MCF 10A (cell line): Measurements from ENCODE around the gene CCNQ. TPM values are rescaled to one million over a fixed set of nuclear protein-coding genes. Genes with fewer than 3 reads are reported as not detected.

ENCODE experiments used
- BruUV-seq: library from RNA; stranded (reverse); fragments of 400-500 nt; replicated peaks from 2 replicates; lab custom pipeline; 2021; lab: Mats Ljungman, UMichigan
- CTCF ChIA-PET: fragments of 300-600 bp; sonication (Branson Sonifier 250); formaldehyde crosslinking; extraction: SDS; loops from one replicate; lab custom pipeline; 2021; ENCODE audit warnings: antibody characterized with exemption, inconsistent platforms; lab: Yijun Ruan, JAX
- POLR2A ChIA-PET: fragments of 300-600, 350-650 bp; sonication (Branson Sonifier 250); formaldehyde crosslinking; extraction: SDS; loops from one replicate; lab custom pipeline; 2020; ENCODE audit warnings: antibody characterized with exemption, inconsistent platforms; lab: Yijun Ruan, JAX
- DNase-seq: peaks from one replicate; pipeline ENCODE4 v3.0.0-alpha.2; 2018; ENCODE audit not compliant: unreplicated experiment
- H3K27ac Mint-ChIP-seq: one replicate; pipeline ENCODE4 v1.8.0; 2022; ENCODE audit warnings: mild to moderate bottlenecking, low read depth, mixed read lengths; ENCODE audit not compliant: unreplicated experiment
- H3K27me3 Mint-ChIP-seq: one replicate; pipeline ENCODE4 v1.8.0; 2022; ENCODE audit warnings: mixed read lengths; ENCODE audit not compliant: insufficient read depth, unreplicated experiment
- H3K36me3 Mint-ChIP-seq: one replicate; pipeline ENCODE4 v1.8.0; 2022; ENCODE audit warnings: mild to moderate bottlenecking, moderate library complexity, mixed read lengths; ENCODE audit not compliant: insufficient read depth, unreplicated experiment
- H3K4me1 Mint-ChIP-seq: one replicate; pipeline ENCODE4 v1.8.0; 2022; ENCODE audit warnings: mixed read lengths; ENCODE audit not compliant: insufficient read depth, unreplicated experiment
- H3K4me3 Mint-ChIP-seq: one replicate; pipeline ENCODE4 v1.8.0; 2022; ENCODE audit warnings: mild to moderate bottlenecking, moderate library complexity, mixed read lengths; ENCODE audit not compliant: unreplicated experiment
- H3K9me3 Mint-ChIP-seq: one replicate; pipeline ENCODE4 v1.8.0; 2022; ENCODE audit warnings: mixed read lengths; ENCODE audit not compliant: unreplicated experiment
- intact Hi-C: fragments of 100-400 bp; cut with micrococcal nuclease; formaldehyde crosslinking; loops from 2 replicates; pipeline ENCODE4 v1.14.1; 2022
- total RNA-seq: library from RNA; stranded (reverse); gene quantifications from 2 replicates; pipeline ENCODE4 v1.2.3, GENCODE V29; 2022
- TF ChIP-seq, protein P1 (sequence below): fragments of 200-600 bp; IDR thresholded peaks from one replicate; pipeline ENCODE4 v1.8.0; 2022; ENCODE audit warnings: antibody characterized with exemption, mild to moderate bottlenecking; ENCODE audit not compliant: unreplicated experiment

CCNQ gene
- total RNA-seq, 1 experiment from 2014 or later = 21.7 TPM

GRCh38 chrX:153603131-153603656, 4.3 kb upstream of the CCNQ start:
- BruUV-seq = no TSS peak
- Mint-ChIP-seq H3K4me1 (no peaks in the 10 kb centered on the region), H3K9me3 (no peaks in the 10 kb centered on the region), H3K27ac (no peak overlapping the region), H3K4me3 (no peak overlapping the region), H3K27me3 (no peaks in the 10 kb centered on the region), H3K36me3 (no peaks in the 10 kb centered on the region)
- intact Hi-C loops = no loop called here
- POLR2A ChIA-PET = interaction anchor here (0.7 kb wide), 1 partner anchor 136 kb away, joined by 3 read pairs; no protein-coding TSS in a partner anchor
- no peak for DNase-seq
- CTCF ChIA-PET = interaction anchor here (0.8 to 2.2 kb wide), 2 partner anchors 9 to 65 kb away, joined by 4 to 14 read pairs; no protein-coding TSS in a partner anchor
- TF ChIP-seq, protein P1, sequence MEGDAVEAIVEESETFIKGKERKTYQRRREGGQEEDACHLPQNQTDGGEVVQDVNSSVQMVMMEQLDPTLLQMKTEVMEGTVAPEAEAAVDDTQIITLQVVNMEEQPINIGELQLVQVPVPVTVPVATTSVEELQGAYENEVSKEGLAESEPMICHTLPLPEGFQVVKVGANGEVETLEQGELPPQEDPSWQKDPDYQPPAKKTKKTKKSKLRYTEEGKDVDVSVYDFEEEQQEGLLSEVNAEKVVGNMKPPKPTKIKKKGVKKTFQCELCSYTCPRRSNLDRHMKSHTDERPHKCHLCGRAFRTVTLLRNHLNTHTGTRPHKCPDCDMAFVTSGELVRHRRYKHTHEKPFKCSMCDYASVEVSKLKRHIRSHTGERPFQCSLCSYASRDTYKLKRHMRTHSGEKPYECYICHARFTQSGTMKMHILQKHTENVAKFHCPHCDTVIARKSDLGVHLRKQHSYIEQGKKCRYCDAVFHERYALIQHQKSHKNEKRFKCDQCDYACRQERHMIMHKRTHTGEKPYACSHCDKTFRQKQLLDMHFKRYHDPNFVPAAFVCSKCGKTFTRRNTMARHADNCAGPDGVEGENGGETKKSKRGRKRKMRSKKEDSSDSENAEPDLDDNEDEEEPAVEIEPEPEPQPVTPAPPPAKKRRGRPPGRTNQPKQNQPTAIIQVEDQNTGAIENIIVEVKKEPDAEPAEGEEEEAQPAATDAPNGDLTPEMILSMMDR = no peak

DNA sequence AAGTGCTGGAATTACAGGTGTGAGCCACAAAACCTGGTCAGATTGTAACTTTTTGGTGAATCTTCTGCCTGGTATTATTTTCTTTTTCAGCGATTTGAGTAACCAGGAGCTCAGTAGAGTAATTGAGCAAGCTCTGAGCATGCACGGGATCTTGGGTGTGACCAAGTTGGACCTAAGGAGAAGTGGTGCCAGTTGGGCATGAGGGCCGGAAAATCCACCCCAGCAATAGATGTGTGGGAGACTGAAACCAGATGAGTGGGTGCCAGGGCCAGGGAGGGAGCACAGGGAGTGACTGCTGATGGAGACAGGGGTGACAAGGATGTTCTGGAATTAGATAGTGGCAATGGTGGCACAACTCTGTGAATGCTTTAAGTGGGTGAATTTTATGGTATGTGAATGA, 3.7 kb upstream of the CCNQ start:
- TF ChIP-seq, protein P1 = no peak
- Mint-ChIP-seq H3K4me3 (no peak overlapping the region), H3K4me1 (no peaks in the 10 kb centered on the region), H3K27me3 (no peaks in the 10 kb centered on the region), H3K36me3 (no peaks in the 10 kb centered on the region), H3K9me3 (no peaks in the 10 kb centered on the region), H3K27ac (no peak overlapping the region)
- no peak for DNase-seq
- intact Hi-C loops = no loop called here
- POLR2A ChIA-PET = interaction anchor here (0.7 kb wide), 1 partner anchor 137 kb away, joined by 3 read pairs; no protein-coding TSS in a partner anchor
- BruUV-seq = no TSS peak
- CTCF ChIA-PET = interaction anchor here (0.6 to 2.2 kb wide), 4 partner anchors 9 to 644 kb away, joined by 3 to 14 read pairs (median 4); no protein-coding TSS in a partner anchor

- Mint-ChIP-seq H3K36me3 (no peaks in the 10 kb centered on the region), H3K4me3 (no peak overlapping the region), H3K9me3 (no peaks in the 10 kb centered on the region), H3K27ac (no peak overlapping the region), H3K4me1 (no peaks in the 10 kb centered on the region), H3K27me3 (no peaks in the 10 kb centered on the region)
- ChIA-PET POLR2A (no interaction called here), CTCF (interaction anchor here (0.6 to 2.2 kb wide), 3 partner anchors 9 to 66 kb away, joined by 3 to 14 read pairs (median 4); no protein-coding TSS in a partner anchor)
- BruUV-seq = no TSS peak
- no peak for DNase-seq
- TF ChIP-seq, protein P1 = no peak
- intact Hi-C loops = no loop called here
Observed at GRCh38 chrX:153601511-153602110, 2.7 kb upstream of the CCNQ start.

- Mint-ChIP-seq H3K4me1 (no peaks in the 10 kb centered on the region), H3K36me3 (peaks cover under 1% of the 10 kb centered on the region), H3K4me3 (no peak overlapping the region), H3K9me3 (no peaks in the 10 kb centered on the region), H3K27ac (no peak overlapping the region), H3K27me3 (no peaks in the 10 kb centered on the region)
- CTCF ChIA-PET = interaction anchor here (0.6 to 2.4 kb wide), 5 partner anchors 9 to 68 kb away, joined by 4 to 16 read pairs (median 5); no protein-coding TSS in a partner anchor
- intact Hi-C loops = no loop called here
- POLR2A ChIA-PET = interaction anchor here (1.0 to 1.8 kb wide), 2 partner anchors 8 to 370 kb away, joined by 3 to 6 read pairs; no protein-coding TSS in a partner anchor
- TF ChIP-seq, protein P1 = no peak
- no TSS peak for BruUV-seq
- DNase-seq = no peak
Observed at GRCh38 chrX:153600921-153601320, 2.0 kb upstream of the CCNQ start.
